GM12891 (cell line): ENCODE results near the gene CASP10.

Source experiments
- PAX5 ChIP-seq: IDR thresholded peaks from 2 replicates; pipeline ENCODE4 v1.6.1; 2011; ENCODE audit warnings: low read length, moderate library complexity, mild to moderate bottlenecking; ENCODE audit not compliant: insufficient read depth, severe bottlenecking
- POLR2A ChIP-seq: IDR thresholded peaks from 2 replicates; pipeline ENCODE4 v1.6.1; 2011; ENCODE audit warnings: low read depth, low read length, control low read depth
- POLR2AphosphoS5 ChIP-seq: IDR thresholded peaks from 2 replicates; pipeline ENCODE4 v1.6.1; 2011; ENCODE audit warnings: low read depth, low read length, control low read depth

GRCh38 chr2:201262718-201263117, 79.8 kb downstream of the CASP10 start:
- TF ChIP-seq POLR2A = no peak
- TF ChIP-seq POLR2AphosphoS5 = no peak
- no peak for TF ChIP-seq PAX5
